Activated T-cell treated with anti-CD3 and anti-CD28 coated beads, Interleukin-2, amount 50 U/mL, for 1 hour (primary cell): ENCODE measurements around the gene PUM1.

Source experiments
- DNase-seq: peaks from one replicate; pipeline ENCODE4 v3.0.0-alpha.2; 2020

Gene PUM1

DNA sequence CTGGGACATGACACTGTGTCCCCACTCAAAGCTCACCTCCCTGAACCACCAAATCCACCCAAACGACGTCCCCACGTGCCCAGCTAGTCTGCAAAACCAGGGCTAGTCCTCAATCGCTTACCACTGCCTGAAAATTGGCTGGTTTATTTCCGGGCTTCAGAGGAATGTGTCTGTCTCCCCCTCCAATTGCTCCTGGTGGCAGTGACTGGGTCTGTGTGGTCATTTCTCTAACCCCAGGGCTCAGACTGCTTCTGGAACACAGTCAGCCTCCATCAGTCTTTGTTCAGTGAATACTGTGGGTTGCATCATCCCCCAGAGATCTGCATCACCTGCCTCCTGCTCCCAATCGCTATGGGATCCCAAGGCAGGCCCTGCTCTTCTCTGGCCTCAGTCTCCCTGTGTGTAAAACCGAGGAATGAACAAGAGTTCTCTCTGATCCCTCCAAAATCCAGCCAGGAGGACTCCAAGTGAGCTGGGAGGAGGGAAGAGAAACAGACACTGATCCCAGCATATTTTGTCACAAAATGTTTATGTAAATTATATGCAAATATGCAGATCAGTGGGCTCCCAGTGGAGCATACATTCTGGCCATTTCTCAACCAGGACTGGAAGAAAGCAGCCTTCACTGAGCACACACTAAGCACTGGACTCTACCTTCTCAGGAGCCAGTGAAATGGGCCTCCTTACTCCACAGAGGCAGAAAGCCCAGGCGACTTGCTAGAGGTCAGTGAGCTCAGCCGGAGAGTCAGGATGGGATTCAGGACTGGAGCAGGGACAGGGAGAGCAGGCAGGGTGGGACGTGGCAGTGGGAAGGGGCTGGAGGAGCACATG lies 177.8 kb downstream of the PUM1 start:
- DNase-seq: no peak

GRCh38 chr1:30886710-30887428 lies 178.6 kb downstream of the PUM1 start:
- DNase-seq: no peak

DNA sequence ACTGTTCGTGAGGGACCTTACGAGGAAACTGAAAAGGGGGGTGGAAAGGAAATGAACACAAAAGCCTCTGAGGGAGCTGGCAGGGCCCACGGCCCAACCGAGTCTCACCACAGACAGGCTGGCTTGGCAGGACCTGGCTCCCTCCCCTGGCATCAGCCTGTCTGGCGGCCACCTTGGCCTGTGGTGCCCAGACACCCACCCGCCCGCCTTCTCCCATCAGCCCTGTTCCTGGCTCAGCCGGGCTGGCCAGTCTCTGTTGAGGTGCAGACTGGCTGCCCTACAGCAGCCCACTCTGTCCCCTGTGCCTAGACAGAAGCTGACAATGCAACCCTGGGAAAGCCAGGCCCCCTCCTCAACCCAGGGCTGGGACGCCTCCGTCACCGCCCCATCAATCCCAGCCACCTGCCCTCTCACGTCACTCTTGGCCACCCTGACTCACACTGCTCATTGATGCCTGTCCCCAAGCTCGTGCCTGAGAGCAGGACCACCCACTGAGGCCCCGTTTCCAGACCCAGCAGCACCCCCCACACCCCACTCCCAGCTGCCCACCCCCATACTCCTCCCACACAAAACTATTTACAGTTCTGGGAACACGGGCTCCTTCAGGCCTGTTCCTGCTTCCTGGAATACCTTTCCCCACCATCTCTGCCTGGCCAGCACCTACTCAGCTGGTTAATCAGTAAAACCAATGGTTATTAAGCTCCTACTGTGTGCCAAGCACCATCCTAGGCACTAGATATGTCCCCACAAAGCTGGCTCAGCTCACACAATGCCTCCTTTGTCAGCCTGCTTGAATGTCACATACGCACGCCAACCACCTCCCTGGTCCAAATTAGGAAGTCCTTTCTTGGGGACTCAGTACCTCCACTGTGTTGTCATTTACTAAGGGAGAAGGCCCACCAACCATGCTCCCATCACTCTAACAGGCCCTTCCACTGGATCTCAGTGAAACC lies 179.7 kb downstream of the PUM1 start:
- no peak for DNase-seq

GRCh38 chr1:30884723-30885122 lies 180.8 kb downstream of the PUM1 start:
- DNase-seq: no peak

DNA sequence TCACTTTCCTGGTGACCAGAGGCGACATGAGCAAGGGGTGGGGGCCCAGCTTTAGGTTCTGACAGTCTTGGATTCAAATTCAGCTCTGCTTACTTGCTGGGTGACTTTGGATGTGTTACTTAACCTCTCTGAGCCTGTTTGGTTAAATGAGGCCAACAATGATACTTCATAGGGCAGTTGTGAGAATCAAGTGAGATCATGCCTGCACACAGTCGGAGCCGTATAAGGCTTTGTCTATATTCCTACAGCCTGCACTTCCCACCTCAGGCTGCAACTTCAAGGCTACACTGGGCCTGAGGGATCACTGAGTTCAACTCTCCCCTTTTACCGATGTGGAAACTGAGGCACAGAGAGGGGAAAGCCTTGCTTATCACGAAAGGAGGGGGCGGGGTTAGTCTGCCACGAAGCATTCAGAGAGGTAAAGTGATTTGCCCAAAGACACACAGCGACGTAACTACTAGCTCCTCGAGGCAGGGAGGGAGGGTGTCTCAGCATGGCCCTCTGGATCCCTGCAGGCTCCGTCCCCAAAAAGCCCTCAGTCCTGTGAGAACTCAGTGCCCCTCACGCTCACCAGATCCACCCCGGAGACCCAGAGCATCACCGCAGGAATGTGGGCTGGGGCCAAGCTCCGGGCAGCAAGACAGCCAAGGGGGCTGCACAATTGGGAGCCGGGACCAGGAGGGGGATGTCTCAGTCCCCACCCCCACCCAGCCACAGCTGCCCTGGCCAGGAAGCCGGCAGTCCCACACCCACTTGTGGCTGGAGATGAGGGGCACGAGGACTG lies 181.9 kb downstream of the PUM1 start:
- no peak for DNase-seq

DNA sequence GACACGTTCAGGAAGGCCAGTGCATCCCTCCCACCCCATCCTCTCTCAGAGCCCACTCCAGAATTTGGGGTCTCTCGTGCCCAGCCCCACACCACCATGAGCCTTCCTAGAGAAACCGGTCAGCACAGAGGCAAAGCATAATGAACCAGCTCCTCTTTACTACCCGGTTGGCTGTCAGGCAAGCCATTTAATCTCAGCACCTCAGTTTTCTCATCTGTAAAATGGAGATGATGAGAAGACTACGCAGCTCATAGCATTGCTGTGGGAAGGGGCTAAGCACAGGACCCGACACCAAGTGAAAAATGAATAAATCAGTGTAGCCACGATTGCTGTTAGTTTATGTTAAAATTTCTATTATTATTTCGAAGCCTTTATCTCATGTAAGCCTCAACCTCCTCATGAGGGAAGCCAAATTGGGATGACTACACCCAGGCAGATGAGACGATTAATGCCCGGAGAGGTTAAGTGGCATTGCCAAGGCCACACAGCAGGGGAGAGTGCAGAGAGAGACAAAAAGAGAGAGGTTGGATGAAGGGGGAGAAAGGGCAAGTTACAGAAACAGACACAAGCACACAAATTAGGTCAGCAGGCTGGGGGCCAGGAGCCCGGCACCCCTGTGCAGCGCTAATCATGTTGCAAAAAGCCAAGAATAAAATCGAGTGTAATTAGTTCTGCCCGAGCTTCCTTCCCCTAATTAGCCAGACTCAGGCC lies 182.7 kb downstream of the PUM1 start:
- no peak for DNase-seq
